Adipose tissue (tissue), 3 donors: ENCODE results near the gene PRRT1B. TPM values are rescaled to one million over a fixed set of nuclear protein-coding genes. Genes with fewer than 3 reads are reported as not detected.

Experiments used
- H3K27ac ChIP-seq: one replicate; pipeline ENCODE4 v1.5.1; 2013; ENCODE audit warnings: low read depth, low read length
- WGBS, 3 donors: extraction: QIAGEN DNeasy Blood & Tissue Kit; methylation state at CpG; one replicate each; pipeline ENCODE4 v1.1.7; 2013; 5-methylcytosine and 5-hydroxymethylcytosine counted together
- polyA plus RNA-seq, 3 donors: library from polyadenylated mRNA; stranded (reverse); fragments of 200-250 nt; gene quantifications; one replicate each; pipeline ENCODE4 v1.2.3, GENCODE V29; 2013
- donor health status: healthy with polysubstance abuse.
- donor health status: Bipolar disorder and iron deficiency.
- donor health status: healthy.

PRRT1B gene
- polyA plus RNA-seq, 3 donors, result 0.28 to 0.82 (median 0.34) TPM

- 88 to 90% (median 90%) methylated on average over 17 of the region's 17 CpGs for WGBS, 3 donors
- H3K27ac ChIP-seq, result no peak overlapping the region
Measured at GRCh38 chr9:131574730-131575640, 29.7 kb downstream of the PRRT1B start.

GRCh38 chr9:131575946-131576853, 30.9 kb downstream of the PRRT1B start:
- H3K27ac ChIP-seq, result no peak overlapping the region
- 94 to 96% (median 95%) methylated on average over 23 of the region's 23 CpGs for WGBS, 3 donors

- no peak overlapping the region for H3K27ac ChIP-seq
- WGBS, 3 donors, result 84 to 86% (median 84%) methylated on average over 25 of the region's 25 CpGs
Measured at GRCh38 chr9:131577005-131578000, 32.0 kb downstream of the PRRT1B start.

- WGBS, 3 donors, result 83 to 91% (median 91%) methylated on average over 13 of the region's 13 CpGs
Measured at GRCh38 chr9:131578021-131578420, 32.7 kb downstream of the PRRT1B start.

GRCh38 chr9:131578731-131579504, 33.6 kb downstream of the PRRT1B start:
- H3K27ac ChIP-seq, result no peak overlapping the region
- WGBS, 3 donors, result 41 to 73% (median 49%) methylated on average over 20 to 26 of the region's 26 CpGs

More at GRCh38 chr9:131578021-131578420, 32.7 kb downstream of the PRRT1B start:
- no peak overlapping the region for H3K27ac ChIP-seq

GRCh38 chr9:131579789-131580211, 34.5 kb downstream of the PRRT1B start:
- no peak overlapping the region for H3K27ac ChIP-seq
- 78 to 92% (median 84%) methylated on average over 7 to 8 of the region's 8 CpGs for WGBS, 3 donors

- WGBS, 3 donors, result 93 to 94% (median 94%) methylated on average over 9 of the region's 9 CpGs
- H3K27ac ChIP-seq, result no peak overlapping the region
Measured at GRCh38 chr9:131580358-131580757, 35.0 kb downstream of the PRRT1B start.

- H3K27ac ChIP-seq, result no peak overlapping the region
- WGBS, 3 donors, result 92 to 94% (median 94%) methylated on average over 10 of the region's 10 CpGs
Measured at GRCh38 chr9:131582056-131582455, 36.7 kb downstream of the PRRT1B start.

GRCh38 chr9:131582466-131583336, 37.4 kb downstream of the PRRT1B start:
- WGBS, 3 donors, result 90 to 92% (median 91%) methylated on average over 27 of the region's 27 CpGs
- no peak overlapping the region for H3K27ac ChIP-seq

- WGBS, 3 donors, result 81 to 91% (median 86%) methylated on average over 5 of the region's 5 CpGs
- H3K27ac ChIP-seq, result no peak overlapping the region
Measured at GRCh38 chr9:131583337-131583645, 38.0 kb downstream of the PRRT1B start.

GRCh38 chr9:131583836-131584555, 38.7 kb downstream of the PRRT1B start:
- H3K27ac ChIP-seq, result no peak overlapping the region
- WGBS, 3 donors, result 89 to 94% (median 90%) methylated on average over 27 of the region's 27 CpGs

- 55 to 93% (median 72%) methylated on average over 7 of the region's 7 CpGs for WGBS, 3 donors
- H3K27ac ChIP-seq, result no peak overlapping the region
Measured at GRCh38 chr9:131584858-131585257, 39.5 kb downstream of the PRRT1B start.

GRCh38 chr9:131585375-131585774, 40.1 kb downstream of the PRRT1B start:
- H3K27ac ChIP-seq, result no peak overlapping the region
- WGBS, 3 donors, result 49 to 85% (median 52%) methylated on average over 8 of the region's 8 CpGs

GRCh38 chr9:131587331-131587730, 42.0 kb downstream of the PRRT1B start:
- H3K27ac ChIP-seq, result no peak overlapping the region
- WGBS, 3 donors, result 83 to 89% (median 87%) methylated on average over 9 of the region's 9 CpGs

- WGBS, 3 donors, result 87 to 91% (median 87%) methylated on average over 14 of the region's 14 CpGs
Measured at GRCh38 chr9:131587906-131588305, 42.6 kb downstream of the PRRT1B start.

GRCh38 chr9:131588396-131588795, 43.1 kb downstream of the PRRT1B start:
- H3K27ac ChIP-seq, result no peak overlapping the region
- WGBS, 3 donors, result 93 to 98% (median 94%) methylated on average over 8 to 9 of the region's 9 CpGs

More at GRCh38 chr9:131587906-131588305, 42.6 kb downstream of the PRRT1B start:
- no peak overlapping the region for H3K27ac ChIP-seq
